ENCODE data around the gene NSA2.
A peak's percentile ranks its signal among the peaks of the same experiment; 100 is the strongest.
"Not testable (repeated sequence)": the region's sequence is repeated elsewhere in the genome, so short reads cannot be mapped to it uniquely, and the experiment has no call there.

The NSA2 gene

GRCh38 chr5:74766849-74767578 is at the start of gene NSA2, which contains the start of gene GFM2:
Gene NSA2 (plus strand): TSS chr5:74767249. CDS start chr5:74767361, 112 bp downstream.
Gene GFM2 (minus strand): TSS chr5:74767117. CDS start chr5:74763742, 3,375 bp downstream.
- DNase-seq, result peak; percentile 88

GRCh38 chr5:74717596-74717995 is 49.5 kb upstream of the NSA2 start:
- DNase-seq, result no peak

- DNase-seq, result no peak
Observed at GRCh38 chr5:74722271-74722670, 44.8 kb upstream of the NSA2 start.

GRCh38 chr5:74725331-74725730 is 41.7 kb upstream of the NSA2 start:
- DNase-seq, result no peak

GRCh38 chr5:74736759-74737158 is 30.3 kb upstream of the NSA2 start:
- no peak for DNase-seq

- DNase-seq, result no peak
Observed at GRCh38 chr5:74738406-74738805, 28.6 kb upstream of the NSA2 start.

GRCh38 chr5:74748742-74749141 is 18.3 kb upstream of the NSA2 start:
- DNase-seq, result not testable (repeated sequence)

GRCh38 chr5:74761241-74761640 is 5.8 kb upstream of the NSA2 start:
- DNase-seq, result no peak

- no peak for DNase-seq
Observed at GRCh38 chr5:74762599-74762998, 4.5 kb upstream of the NSA2 start.

- no peak for DNase-seq
Observed at GRCh38 chr5:74763504-74763903, 3.5 kb upstream of the NSA2 start.

GRCh38 chr5:74765201-74765600 is 1.8 kb upstream of the NSA2 start:
- no peak for DNase-seq

GRCh38 chr5:74765929-74766328 is 1.1 kb upstream of the NSA2 start:
- no peak for DNase-seq

- no peak for DNase-seq
Observed at GRCh38 chr5:74766418-74766848, 616 bp upstream of the NSA2 start.

GRCh38 chr5:74767579-74767913 is 497 bp downstream of the NSA2 start:
- DNase-seq, result no peak

- DNase-seq, result no peak
Observed at GRCh38 chr5:74772359-74772758, 5.3 kb downstream of the NSA2 start.

GRCh38 chr5:74778609-74779008 is 11.6 kb downstream of the NSA2 start:
- DNase-seq, result no peak

GRCh38 chr5:74786851-74787250 is 19.8 kb downstream of the NSA2 start:
- no peak for DNase-seq

- DNase-seq, result no peak
Observed at GRCh38 chr5:74787424-74787823, 20.4 kb downstream of the NSA2 start.

- DNase-seq, result not testable (repeated sequence)
Observed at GRCh38 chr5:74791669-74792068, 24.6 kb downstream of the NSA2 start.

- DNase-seq, result no peak
Observed at GRCh38 chr5:74798977-74799911, 32.2 kb downstream of the NSA2 start.

GRCh38 chr5:74801197-74801596 is 34.1 kb downstream of the NSA2 start:
- DNase-seq, result no peak

GRCh38 chr5:74801941-74802340 is 34.9 kb downstream of the NSA2 start:
- no peak for DNase-seq

- DNase-seq, result no peak
Observed at GRCh38 chr5:74810915-74811314, 43.9 kb downstream of the NSA2 start.

GRCh38 chr5:74816875-74817274 is 49.8 kb downstream of the NSA2 start:
- DNase-seq, result no peak

All from activated CD4-positive, alpha-beta T cell treated with anti-CD3 and anti-CD28 coated beads for 1 hour (primary cell).